ENCODE results near the gene CDC7.
A peak's percentile ranks its signal among the peaks of the same experiment; 100 is the strongest.

CDC7 gene

DNA sequence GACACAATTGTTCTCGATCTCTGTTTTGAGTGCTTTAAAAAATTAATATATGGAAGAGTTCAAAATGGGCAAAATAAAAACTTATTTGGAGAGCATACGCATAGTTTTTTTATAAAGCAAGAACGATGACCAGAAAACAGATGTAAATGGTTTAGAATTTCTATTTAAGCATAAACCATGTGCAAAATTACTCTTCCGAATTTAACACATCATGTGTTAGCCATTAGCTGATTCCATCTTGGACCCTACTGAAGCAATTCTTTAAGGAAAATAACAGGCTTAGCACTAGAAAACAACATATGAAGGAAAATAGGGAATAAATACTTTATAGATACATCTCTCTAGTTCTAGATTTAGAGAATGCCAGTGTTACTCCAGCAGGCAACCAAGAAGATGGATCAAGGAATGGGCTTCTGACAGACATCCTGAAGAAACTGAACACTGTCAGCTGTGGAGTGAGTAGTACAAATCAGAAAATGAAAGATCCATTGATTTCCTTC lies 26.7 kb downstream of the CDC7 start:
- H3K36me3 ChIP-seq (ENCODE audit: control insufficient read depth in 5 of 5, insufficient read depth in 5 of 5, low read length in 5 of 5), result no peaks in the 10 kb centered on the region
- H3K27me3 ChIP-seq (ENCODE audit: control insufficient read depth in 5 of 5, insufficient read depth in 4 of 5, low read length in 5 of 5), result no peaks in the 10 kb centered on the region
- H3K9ac ChIP-seq (ENCODE audit: low read length in 5 of 5), result no peak overlapping the region
- H3K4me3 ChIP-seq (ENCODE audit: low read depth in 1 of 5, low read length in 5 of 5), result no peak overlapping the region
- peak overlapping the region; percentile 45 for H3K27ac ChIP-seq (ENCODE audit: low read depth, low read length)
- peaks cover 0 to 21% (median 12%) of the 10 kb centered on the region in 5 donors for H3K4me1 ChIP-seq (ENCODE audit: control insufficient read depth in 5 of 5, insufficient read depth in 5 of 5, low read length in 5 of 5)
- H3K9me3 ChIP-seq (ENCODE audit: control insufficient read depth in 5 of 5, low read length in 5 of 5), result no peaks in the 10 kb centered on the region

DNA sequence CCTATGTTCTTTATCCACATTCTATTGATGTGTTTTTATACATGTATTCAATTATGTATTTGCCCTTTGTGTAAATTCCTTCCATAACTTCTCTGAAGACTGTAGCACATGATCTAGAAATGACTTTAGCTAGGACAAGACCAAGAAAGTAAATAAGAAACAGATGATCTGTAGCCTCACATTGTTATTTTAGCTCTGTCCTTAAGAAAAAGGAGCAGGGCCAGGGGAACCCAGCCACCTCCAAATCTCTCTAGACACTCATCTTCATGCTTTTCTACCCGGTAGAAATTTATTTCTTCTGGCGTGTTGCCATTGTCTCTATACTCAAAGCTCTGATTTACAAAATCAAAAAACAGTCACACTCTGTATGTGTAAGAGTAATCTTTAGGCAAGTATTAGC lies 27.1 kb downstream of the CDC7 start:
- no peaks in the 10 kb centered on the region for H3K9me3 ChIP-seq (ENCODE audit: control insufficient read depth in 5 of 5, low read length in 5 of 5)
- H3K4me3 ChIP-seq (ENCODE audit: low read depth in 1 of 5, low read length in 5 of 5), result no peak overlapping the region
- peak overlapping the region; percentile 45 for H3K27ac ChIP-seq (ENCODE audit: low read depth, low read length)
- H3K36me3 ChIP-seq (ENCODE audit: control insufficient read depth in 5 of 5, insufficient read depth in 5 of 5, low read length in 5 of 5), result no peaks in the 10 kb centered on the region
- no peaks in the 10 kb centered on the region for H3K27me3 ChIP-seq (ENCODE audit: control insufficient read depth in 5 of 5, insufficient read depth in 4 of 5, low read length in 5 of 5)
- H3K4me1 ChIP-seq (ENCODE audit: control insufficient read depth in 5 of 5, insufficient read depth in 5 of 5, low read length in 5 of 5), result peaks cover 0 to 21% (median 12%) of the 10 kb centered on the region in 5 donors
- H3K9ac ChIP-seq (ENCODE audit: low read length in 5 of 5), result no peak overlapping the region

DNA sequence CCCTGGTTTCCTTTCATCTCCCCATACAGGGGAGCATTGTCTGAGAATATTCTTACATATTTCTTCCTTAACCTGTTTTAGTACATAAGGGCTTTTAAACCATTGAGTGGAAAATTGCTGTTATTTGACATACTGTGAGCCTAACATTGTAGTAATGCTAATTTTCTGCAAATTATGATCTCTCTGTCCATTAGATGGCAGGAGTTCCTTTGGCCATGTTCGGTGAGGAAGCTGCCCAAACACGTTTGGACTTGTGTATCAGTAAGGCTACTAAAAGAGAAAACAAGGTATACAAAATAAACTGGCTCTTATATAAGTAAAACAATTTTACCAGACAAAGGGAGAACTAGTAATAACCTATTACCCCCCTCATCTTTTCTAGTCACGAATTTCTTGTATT lies 29.2 kb downstream of the CDC7 start:
- no peak overlapping the region for H3K27ac ChIP-seq (ENCODE audit: low read depth, low read length)
- no peaks in the 10 kb centered on the region for H3K36me3 ChIP-seq (ENCODE audit: control insufficient read depth in 5 of 5, insufficient read depth in 5 of 5, low read length in 5 of 5)
- H3K9ac ChIP-seq (ENCODE audit: low read length in 5 of 5), result no peak overlapping the region
- H3K9me3 ChIP-seq (ENCODE audit: control insufficient read depth in 5 of 5, low read length in 5 of 5), result no peaks in the 10 kb centered on the region
- H3K4me1 ChIP-seq (ENCODE audit: control insufficient read depth in 5 of 5, insufficient read depth in 5 of 5, low read length in 5 of 5), result peaks cover 0 to 21% (median 12%) of the 10 kb centered on the region in 5 donors
- no peaks in the 10 kb centered on the region for H3K27me3 ChIP-seq (ENCODE audit: control insufficient read depth in 5 of 5, insufficient read depth in 4 of 5, low read length in 5 of 5)
- H3K4me3 ChIP-seq (ENCODE audit: low read depth in 1 of 5, low read length in 5 of 5), result no peak overlapping the region

DNA sequence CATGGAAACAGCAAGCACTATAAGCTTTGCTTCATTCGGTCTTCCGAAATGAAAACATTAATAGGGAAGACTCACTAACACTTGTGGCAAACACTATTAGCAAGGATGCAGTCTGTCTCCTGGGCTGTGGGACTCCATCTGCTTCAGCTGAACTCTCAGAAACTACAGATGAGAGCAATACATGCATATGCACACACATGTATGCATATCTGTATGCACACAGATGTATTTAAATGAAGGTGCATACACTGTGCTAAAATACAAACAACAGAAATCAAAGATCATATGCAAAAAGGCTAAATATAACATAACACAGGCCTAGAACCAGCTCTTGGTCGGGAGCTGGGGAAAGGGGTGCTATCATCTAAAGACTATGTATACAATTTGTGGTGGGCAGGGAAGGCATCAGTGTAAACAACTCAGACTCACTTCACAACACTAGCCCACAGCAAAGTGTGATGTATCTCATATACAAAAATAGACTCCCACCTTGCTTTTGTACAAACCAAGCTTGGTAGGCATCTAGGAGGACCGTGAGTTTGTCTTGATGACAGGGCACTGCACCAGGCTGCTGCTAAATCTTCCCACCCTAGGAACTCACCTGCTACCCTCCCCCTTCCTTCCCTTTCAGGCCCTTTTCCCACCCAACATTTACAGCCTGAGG lies 32.8 kb downstream of the CDC7 start:
- Histone ChIP-seq H3K9me3 (ENCODE audit: control insufficient read depth in 5 of 5, low read length in 5 of 5) (no peaks in the 10 kb centered on the region), H3K27ac (ENCODE audit: low read depth, low read length) (no peak overlapping the region), H3K27me3 (ENCODE audit: control insufficient read depth in 5 of 5, insufficient read depth in 4 of 5, low read length in 5 of 5) (no peaks in the 10 kb centered on the region), H3K9ac (ENCODE audit: low read length in 5 of 5) (no peak overlapping the region), H3K4me3 (ENCODE audit: low read depth in 1 of 5, low read length in 5 of 5) (no peak overlapping the region), H3K4me1 (ENCODE audit: control insufficient read depth in 5 of 5, insufficient read depth in 5 of 5, low read length in 5 of 5) (peaks cover 0 to 14% (median 6%) of the 10 kb centered on the region in 5 donors), H3K36me3 (ENCODE audit: control insufficient read depth in 5 of 5, insufficient read depth in 5 of 5, low read length in 5 of 5) (no peaks in the 10 kb centered on the region)

DNA sequence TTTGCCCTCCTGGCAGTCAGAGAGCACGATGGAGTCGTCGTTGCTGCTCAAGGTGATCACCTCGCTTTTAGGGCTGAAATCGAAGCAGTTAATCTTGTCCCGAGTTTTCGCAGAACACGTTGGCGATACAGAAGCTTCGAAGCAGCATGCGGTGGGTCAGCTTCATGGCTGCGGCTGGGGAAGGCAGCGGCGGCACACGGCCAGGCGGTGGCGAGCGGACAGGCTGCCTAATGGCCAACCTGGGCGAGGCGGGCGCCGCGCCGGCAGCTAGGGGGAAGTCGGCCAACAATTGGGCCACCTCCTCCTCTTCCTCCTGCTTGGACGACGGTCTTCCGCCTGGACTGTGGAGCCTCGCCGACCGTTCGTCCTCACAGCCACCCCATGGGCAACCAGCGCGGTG lies 34.8 kb downstream of the CDC7 start:
- Histone ChIP-seq H3K27ac (ENCODE audit: low read depth, low read length) (no peak overlapping the region), H3K36me3 (ENCODE audit: control insufficient read depth in 5 of 5, insufficient read depth in 5 of 5, low read length in 5 of 5) (no peaks in the 10 kb centered on the region), H3K9me3 (ENCODE audit: control insufficient read depth in 5 of 5, low read length in 5 of 5) (no peaks in the 10 kb centered on the region), H3K4me3 (ENCODE audit: low read depth in 1 of 5, low read length in 5 of 5) (no peak overlapping the region), H3K9ac (ENCODE audit: low read length in 5 of 5) (no peak overlapping the region), H3K27me3 (ENCODE audit: control insufficient read depth in 5 of 5, insufficient read depth in 4 of 5, low read length in 5 of 5) (no peaks in the 10 kb centered on the region), H3K4me1 (ENCODE audit: control insufficient read depth in 5 of 5, insufficient read depth in 5 of 5, low read length in 5 of 5) (peaks cover 0 to 14% (median 6%) of the 10 kb centered on the region in 5 donors)

DNA sequence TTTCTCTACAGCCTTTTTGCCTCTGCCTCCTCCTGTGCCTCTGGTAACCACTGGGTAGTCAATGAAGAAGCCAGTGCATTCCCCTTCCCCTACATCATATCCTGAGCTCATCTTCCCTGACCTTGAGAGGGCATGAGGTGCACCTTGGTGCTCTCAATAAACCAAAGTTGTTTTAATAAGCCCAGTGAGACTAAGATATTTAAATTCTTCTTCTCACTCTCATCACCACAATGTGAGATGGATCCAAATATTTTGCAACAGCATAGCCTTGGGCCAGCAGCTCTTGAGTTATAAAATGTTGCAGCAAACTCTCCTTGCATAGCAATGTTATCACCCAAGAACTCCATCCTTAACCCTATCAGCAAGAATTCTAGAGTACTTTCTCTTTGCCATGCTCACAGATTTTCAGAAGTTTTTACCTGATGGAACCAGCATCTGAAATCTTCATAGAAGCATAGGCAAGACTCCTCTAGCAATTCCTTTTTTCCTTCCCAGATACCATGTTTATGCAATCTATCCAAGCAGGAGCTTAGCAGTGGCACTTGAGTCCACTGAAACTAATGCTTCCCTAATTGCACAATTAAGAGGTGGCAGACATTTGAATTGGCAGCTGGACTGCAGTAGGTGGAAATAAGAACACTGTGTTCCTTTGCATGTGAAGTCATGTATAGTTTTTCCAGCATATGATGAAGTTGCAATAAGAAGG lies 36.8 kb downstream of the CDC7 start:
- H3K4me1 ChIP-seq (ENCODE audit: control insufficient read depth in 5 of 5, insufficient read depth in 5 of 5, low read length in 5 of 5), result peaks cover 0 to 19% (median 6%) of the 10 kb centered on the region in 5 donors
- H3K9me3 ChIP-seq (ENCODE audit: control insufficient read depth in 5 of 5, low read length in 5 of 5), result no peaks in the 10 kb centered on the region
- H3K9ac ChIP-seq (ENCODE audit: low read length in 5 of 5), result no peak overlapping the region
- H3K36me3 ChIP-seq (ENCODE audit: control insufficient read depth in 5 of 5, insufficient read depth in 5 of 5, low read length in 5 of 5), result no peaks in the 10 kb centered on the region
- H3K4me3 ChIP-seq (ENCODE audit: low read depth in 1 of 5, low read length in 5 of 5), result no peak overlapping the region
- no peaks in the 10 kb centered on the region for H3K27me3 ChIP-seq (ENCODE audit: control insufficient read depth in 5 of 5, insufficient read depth in 4 of 5, low read length in 5 of 5)
- H3K27ac ChIP-seq (ENCODE audit: low read depth, low read length), result no peak overlapping the region

DNA sequence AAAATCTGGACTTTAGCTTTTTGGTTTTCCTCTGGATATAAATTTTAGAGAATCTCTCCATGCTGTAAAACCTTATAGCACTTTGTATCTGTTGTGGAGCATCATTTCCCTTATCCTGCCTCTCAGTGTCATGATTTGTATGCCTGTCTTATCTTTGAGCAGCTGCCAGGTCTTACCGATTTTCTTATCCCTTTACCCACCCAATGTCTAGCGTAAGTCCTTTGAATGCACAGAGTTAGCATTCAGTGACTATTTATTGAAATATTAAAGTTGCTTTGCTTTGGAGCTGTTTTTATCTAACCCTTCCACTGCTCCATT lies 37.3 kb downstream of the CDC7 start:
- Histone ChIP-seq H3K9ac (ENCODE audit: low read length in 5 of 5) (no peak overlapping the region), H3K9me3 (ENCODE audit: control insufficient read depth in 5 of 5, low read length in 5 of 5) (no peaks in the 10 kb centered on the region), H3K36me3 (ENCODE audit: control insufficient read depth in 5 of 5, insufficient read depth in 5 of 5, low read length in 5 of 5) (no peaks in the 10 kb centered on the region), H3K4me3 (ENCODE audit: low read depth in 1 of 5, low read length in 5 of 5) (no peak overlapping the region), H3K27me3 (ENCODE audit: control insufficient read depth in 5 of 5, insufficient read depth in 4 of 5, low read length in 5 of 5) (no peaks in the 10 kb centered on the region), H3K27ac (ENCODE audit: low read depth, low read length) (no peak overlapping the region), H3K4me1 (ENCODE audit: control insufficient read depth in 5 of 5, insufficient read depth in 5 of 5, low read length in 5 of 5) (peaks cover 0 to 19% (median 6%) of the 10 kb centered on the region in 5 donors)

DNA sequence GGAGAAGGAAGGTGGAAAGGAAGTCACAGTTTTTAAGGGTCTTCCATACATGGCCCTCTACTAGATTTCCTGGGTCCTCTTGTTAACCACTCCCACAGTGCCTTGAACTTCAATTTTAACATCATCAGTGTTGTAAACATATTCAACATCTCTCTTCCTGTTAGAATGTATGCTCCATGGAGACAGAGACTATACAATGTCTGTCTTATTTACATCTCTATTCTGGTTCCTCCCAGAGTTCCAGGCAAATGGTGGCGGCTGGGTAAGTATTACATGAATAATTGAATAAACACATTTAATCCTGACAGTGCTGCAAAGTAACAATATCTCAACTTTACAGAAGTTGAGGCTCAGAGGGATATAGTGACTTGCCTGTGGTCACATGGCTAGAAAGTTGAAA lies 40.3 kb downstream of the CDC7 start:
- H3K9me3 ChIP-seq (ENCODE audit: control insufficient read depth in 5 of 5, low read length in 5 of 5), result no peaks in the 10 kb centered on the region
- H3K9ac ChIP-seq (ENCODE audit: low read length in 5 of 5), result no peak overlapping the region
- H3K36me3 ChIP-seq (ENCODE audit: control insufficient read depth in 5 of 5, insufficient read depth in 5 of 5, low read length in 5 of 5), result no peaks in the 10 kb centered on the region
- H3K27ac ChIP-seq (ENCODE audit: low read depth, low read length), result no peak overlapping the region
- no peak overlapping the region for H3K4me3 ChIP-seq (ENCODE audit: low read depth in 1 of 5, low read length in 5 of 5)
- H3K27me3 ChIP-seq (ENCODE audit: control insufficient read depth in 5 of 5, insufficient read depth in 4 of 5, low read length in 5 of 5), result no peaks in the 10 kb centered on the region
- peaks cover 0 to 19% (median 6%) of the 10 kb centered on the region in 5 donors for H3K4me1 ChIP-seq (ENCODE audit: control insufficient read depth in 5 of 5, insufficient read depth in 5 of 5, low read length in 5 of 5)

DNA sequence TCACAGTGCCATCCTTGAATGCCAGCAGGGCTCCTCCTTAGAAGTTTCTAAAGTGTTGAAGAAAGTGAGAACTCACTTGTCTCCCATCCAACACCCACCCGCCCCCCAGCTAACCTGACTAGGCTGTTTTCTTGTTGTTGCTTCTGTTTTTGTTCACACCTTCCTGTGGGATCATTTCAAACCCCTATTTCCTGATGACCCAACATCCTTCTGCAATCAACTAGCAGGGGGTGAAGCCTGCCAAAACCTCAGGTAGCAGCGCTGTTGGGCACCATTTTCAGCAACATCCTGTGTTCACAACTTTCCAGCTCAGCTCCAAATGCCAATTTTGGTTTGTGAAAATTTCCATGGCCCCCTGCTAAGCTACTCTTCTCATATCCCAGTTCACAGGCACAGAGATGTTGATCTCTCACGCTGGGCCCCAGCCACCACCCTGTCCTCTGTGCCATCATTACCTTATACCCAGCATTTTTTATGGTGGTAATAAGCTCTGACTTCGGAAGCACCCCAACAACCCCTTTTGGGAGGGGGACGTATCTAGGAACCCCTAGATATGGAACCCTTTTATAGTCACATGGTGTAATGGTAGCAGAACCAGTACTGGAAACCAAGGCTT lies 41.4 kb downstream of the CDC7 start:
- Histone ChIP-seq H3K4me1 (ENCODE audit: control insufficient read depth in 5 of 5, insufficient read depth in 5 of 5, low read length in 5 of 5) (peaks cover 0 to 19% (median 6%) of the 10 kb centered on the region in 5 donors), H3K4me3 (ENCODE audit: low read depth in 1 of 5, low read length in 5 of 5) (no peak overlapping the region), H3K9ac (ENCODE audit: low read length in 5 of 5) (no peak overlapping the region), H3K9me3 (ENCODE audit: control insufficient read depth in 5 of 5, low read length in 5 of 5) (no peaks in the 10 kb centered on the region), H3K27ac (ENCODE audit: low read depth, low read length) (no peak overlapping the region), H3K36me3 (ENCODE audit: control insufficient read depth in 5 of 5, insufficient read depth in 5 of 5, low read length in 5 of 5) (no peaks in the 10 kb centered on the region), H3K27me3 (ENCODE audit: control insufficient read depth in 5 of 5, insufficient read depth in 4 of 5, low read length in 5 of 5) (no peaks in the 10 kb centered on the region)
